ENCODE data around the gene FSTL4. TPM values are rescaled to one million over a fixed set of nuclear protein-coding genes. Genes with fewer than 3 reads are reported as not detected.

FSTL4 gene
- total and polyA plus RNA-seq, 9 donors: 0.07 to 0.22 (median 0.15) TPM; not detected in 4

- H3K4me3 ChIP-seq: no peak overlapping the region
- TF ChIP-seq CTCF (IDR thresholded peaks at IDR 0.05) (no peak), EP300 (IDR thresholded peaks at IDR 0.05) (no peak), POLR2A (IDR thresholded peaks at IDR 0.05) (no peak)
- no peak for DNase-seq
- no peaks in the 10 kb centered on the region for H3K4me1 ChIP-seq (ENCODE audit: insufficient read depth)
- WGBS, 3 donors: 55 to 63% (median 61%) methylated on average over 17 to 18 of the region's 18 CpGs
- H3K27me3 ChIP-seq: no peaks in the 10 kb centered on the region
- H3K27ac ChIP-seq: no peak overlapping the region
- intact Hi-C loops (cut with DNase I): no loop called here
- H3K36me3 ChIP-seq: no peaks in the 10 kb centered on the region
- H3K9me3 ChIP-seq: no peaks in the 10 kb centered on the region
Measured at GRCh38 chr5:133265720-133266526, 346.4 kb downstream of the FSTL4 start.

GRCh38 chr5:133265257-133265656 lies 347.1 kb downstream of the FSTL4 start:
- TF ChIP-seq EP300 (IDR thresholded peaks at IDR 0.05) (no peak), CTCF (IDR thresholded peaks at IDR 0.05) (no peak), POLR2A (IDR thresholded peaks at IDR 0.05) (no peak)
- no peak for DNase-seq
- Histone ChIP-seq H3K9me3 (no peaks in the 10 kb centered on the region), H3K4me3 (no peak overlapping the region), H3K27ac (no peak overlapping the region), H3K4me1 (ENCODE audit: insufficient read depth) (no peaks in the 10 kb centered on the region), H3K27me3 (no peaks in the 10 kb centered on the region), H3K36me3 (no peaks in the 10 kb centered on the region)
- intact Hi-C loops (cut with DNase I): no loop called here
- WGBS, 3 donors: 79 to 83% (median 82%) methylated on average over 5 of the region's 5 CpGs

GRCh38 chr5:133262690-133263089 lies 349.7 kb downstream of the FSTL4 start:
- H3K4me1 ChIP-seq (ENCODE audit: insufficient read depth): no peaks in the 10 kb centered on the region
- DNase-seq: no peak
- H3K36me3 ChIP-seq: no peaks in the 10 kb centered on the region
- H3K27me3 ChIP-seq: no peaks in the 10 kb centered on the region
- H3K9me3 ChIP-seq: no peaks in the 10 kb centered on the region
- H3K4me3 ChIP-seq: no peak overlapping the region
- TF ChIP-seq POLR2A (IDR thresholded peaks at IDR 0.05): no peak
- TF ChIP-seq CTCF (IDR thresholded peaks at IDR 0.05): no peak
- no peak for TF ChIP-seq EP300 (IDR thresholded peaks at IDR 0.05)
- H3K27ac ChIP-seq: no peak overlapping the region
- intact Hi-C loops (cut with DNase I): no loop called here
- WGBS, 3 donors: 89 to 90% (median 89%) methylated on average over 4 of the region's 4 CpGs

- Histone ChIP-seq H3K4me3 (no peak overlapping the region), H3K27me3 (no peaks in the 10 kb centered on the region), H3K9me3 (no peaks in the 10 kb centered on the region), H3K36me3 (no peaks in the 10 kb centered on the region), H3K4me1 (ENCODE audit: insufficient read depth) (no peaks in the 10 kb centered on the region), H3K27ac (no peak overlapping the region)
- intact Hi-C loops (cut with DNase I): no loop called here
- WGBS, 3 donors: 50 to 67% (median 54%) methylated on average over 6 of the region's 6 CpGs
- DNase-seq: no peak
- TF ChIP-seq POLR2A (IDR thresholded peaks at IDR 0.05): no peak
Measured at GRCh38 chr5:133261993-133262392, 350.3 kb downstream of the FSTL4 start.

- intact Hi-C loops (cut with DNase I): no loop called here
- TF ChIP-seq CTCF (IDR thresholded peaks at IDR 0.05) (no peak), POLR2A (IDR thresholded peaks at IDR 0.05) (no peak), EP300 (IDR thresholded peaks at IDR 0.05) (no peak)
- DNase-seq: no peak
Measured at GRCh38 chr5:133260715-133261114, 351.6 kb downstream of the FSTL4 start.

More at GRCh38 chr5:133260715-133261114, 351.6 kb downstream of the FSTL4 start:
- Histone ChIP-seq H3K4me1 (ENCODE audit: insufficient read depth) (no peaks in the 10 kb centered on the region), H3K9me3 (no peaks in the 10 kb centered on the region), H3K27ac (no peak overlapping the region), H3K36me3 (no peaks in the 10 kb centered on the region), H3K4me3 (no peak overlapping the region), H3K27me3 (no peaks in the 10 kb centered on the region)
- WGBS, 3 donors: 66 to 72% (median 71%) methylated on average over 3 of the region's 3 CpGs

All from ovary (tissue), 9 donors.